OCI-LY1 (cell line): ENCODE results near the gene CCDC142.
"Not testable (repeated sequence)": the region's sequence is repeated elsewhere in the genome, so short reads cannot be mapped to it uniquely, and the experiment has no call there.

Source experiments
- CTCF ChIP-seq: fragments of 200-600 bp; sonication (generic), shearing (Covaris generic); IDR thresholded peaks from 2 replicates; pipeline ENCODE4 v1.5.1; 2017; ENCODE audit warnings: mild to moderate bottlenecking, antibody characterized with exemption, low read length, moderate library complexity, mixed read lengths
- EZH2 ChIP-seq: fragments of 200-600 bp; sonication (generic), shearing (Covaris generic); IDR thresholded peaks from 2 replicates; pipeline ENCODE4 v1.8.0; 2017; ENCODE audit warnings: borderline replicate concordance, mixed run types, mild to moderate bottlenecking, antibody characterized with exemption, low read length, moderate library complexity, mixed read lengths

- not testable (repeated sequence) for TF ChIP-seq CTCF, EZH2
Measured at GRCh38 chr2:74459503-74460118, 23.2 kb downstream of the CCDC142 start.
